GM12878 (cell line): Measurements from ENCODE around the gene MFNG. TPM values are rescaled to one million over a fixed set of nuclear protein-coding genes. Genes with fewer than 3 reads are reported as not detected.

Experiments used
- ATAC-seq: fragments of 200-7000 bp; cut with Tn5 transposase; 3 replicates; pipeline ENCODE4 v1.9.1; 2020; ENCODE audit warnings: mild to moderate bottlenecking, moderate library complexity
- BruUV-seq: library from RNA; stranded (reverse); fragments of 400-500 nt; replicated peaks from 2 replicates; lab custom pipeline; 2021; lab: Mats Ljungman, UMichigan
- CTCF ChIA-PET: fragments of 300-600 bp; sonication (Branson Sonifier 250); formaldehyde crosslinking; extraction: SDS; loops from one replicate; lab custom pipeline; 2021; ENCODE audit warnings: inconsistent platforms; lab: Yijun Ruan, JAX
- POLR2A ChIA-PET: fragments of 350-600 bp; formaldehyde crosslinking; extraction: SDS; loops from one replicate; lab custom pipeline; 2021; ENCODE audit warnings: inconsistent platforms; lab: Charles Lee
- RAD21 ChIA-PET: fragments of 300-600 bp; sonication (Branson Sonifier 250); formaldehyde crosslinking; loops from one replicate; lab custom pipeline; 2023; ENCODE audit warnings: antibody characterized with exemption; ENCODE audit not compliant: unreplicated experiment; lab: Charles Lee
- SMC1A ChIA-PET: fragments of 300-600 bp; sonication (Branson Sonifier 250); formaldehyde crosslinking; loops from one replicate; lab custom pipeline; 2023; ENCODE audit not compliant: unreplicated experiment, uncharacterized antibody; lab: Charles Lee
- DNase-seq: peaks from one replicate; pipeline ENCODE4 v3.0.0-alpha.2; 2011; ENCODE audit warnings: low read depth, low spot score
- FAIRE-seq: peaks from 3 replicates; lab custom pipeline; 2011; peaks lifted over from hg19 to GRCh38; lab: Jason Lieb, UNC
- H2AFZ ChIP-seq: 2 replicates; pipeline ENCODE4 v1.6.0; 2011; ENCODE audit warnings: low read depth, low read length, control low read depth; ENCODE audit not compliant: control insufficient read depth
- H3K27ac ChIP-seq: 2 replicates; pipeline ENCODE4 v1.5.1; 2011; ENCODE audit warnings: control low read depth; ENCODE audit not compliant: control insufficient read depth, insufficient read depth
- H3K27me3 ChIP-seq, 2 experiments: replicated peaks in 1 of 2; 2 replicates each; pipeline versions ENCODE4 v1.6.0 to v1.6.1; 2011; ENCODE audit warnings: low read length in 1 of 2; ENCODE audit not compliant: control insufficient read depth in 2 of 2, insufficient read depth in 2 of 2
- H3K36me3 ChIP-seq, 2 experiments: 2 replicates each; pipeline ENCODE4 v1.5.1; 2011; ENCODE audit warnings: low read length in 1 of 2; ENCODE audit not compliant: control insufficient read depth in 2 of 2, insufficient read depth in 2 of 2
- H3K4me1 ChIP-seq: 2 replicates; pipeline ENCODE4 v1.6.1; 2011; ENCODE audit warnings: mild to moderate bottlenecking, low read length, moderate library complexity, mixed read lengths; ENCODE audit not compliant: control insufficient read depth, insufficient read depth
- H3K4me2 ChIP-seq: 2 replicates; pipeline ENCODE4 v1.6.0; 2011; ENCODE audit warnings: control low read depth; ENCODE audit not compliant: control insufficient read depth, insufficient read depth
- H3K4me3 ChIP-seq: fragments of 200-600 bp; sonication (generic); 2 replicates; pipeline ENCODE4 v1.5.1; 2016
- H3K79me2 ChIP-seq: 2 replicates; pipeline ENCODE4 v1.6.0; 2011; ENCODE audit warnings: low read length; ENCODE audit not compliant: control insufficient read depth, insufficient read depth
- H3K9ac ChIP-seq: 2 replicates; pipeline ENCODE4 v1.8.0; 2011; ENCODE audit warnings: low read length, control low read depth, mixed read lengths; ENCODE audit not compliant: control insufficient read depth, insufficient read depth
- H3K9me3 ChIP-seq: replicated peaks from 3 replicates; pipeline ENCODE4 v1.5.1; 2011; ENCODE audit warnings: mild to moderate bottlenecking, low read length; ENCODE audit not compliant: control insufficient read depth, insufficient read depth
- H4K20me1 ChIP-seq: 2 replicates; pipeline ENCODE4 v1.6.0; 2011; ENCODE audit not compliant: control insufficient read depth, insufficient read depth
- ATF3 ChIP-seq: IDR thresholded peaks from 2 replicates; pipeline ENCODE4 v1.6.1; 2011; ENCODE audit warnings: low read depth, mild to moderate bottlenecking, low read length, moderate library complexity, borderline replicate concordance; ENCODE audit errors: extremely low read depth
- BACH1 ChIP-seq: fragments of 450-650 bp; IDR thresholded peaks from 2 replicates; pipeline ENCODE4 v1.6.1; 2017; ENCODE audit warnings: mild to moderate bottlenecking, borderline replicate concordance
- BMI1 ChIP-seq: fragments of 450-650 bp; IDR thresholded peaks from 2 replicates; pipeline ENCODE4 v1.6.1; 2016; ENCODE audit warnings: mild to moderate bottlenecking, moderate library complexity, borderline replicate concordance
- CREM ChIP-seq: IDR thresholded peaks from 2 replicates; pipeline ENCODE4 v1.6.1; 2014; ENCODE audit warnings: antibody characterized with exemption, low read depth
- ESRRA ChIP-seq: IDR thresholded peaks from 2 replicates; pipeline ENCODE4 v1.6.1; 2012; ENCODE audit warnings: mild to moderate bottlenecking, low read length, improper control_type of control experiment
- FOXK2 ChIP-seq: fragments of 450-650 bp; IDR thresholded peaks from 2 replicates; pipeline ENCODE4 v1.6.1; 2017; ENCODE audit warnings: mild to moderate bottlenecking, moderate library complexity
- GATAD2B ChIP-seq: fragments of 450-650 bp; conservative IDR thresholded peaks from 2 replicates; pipeline ENCODE4 v1.6.1; 2017; ENCODE audit warnings: low read depth, mild to moderate bottlenecking, moderate library complexity
- JUND ChIP-seq: IDR thresholded peaks from 2 replicates; pipeline ENCODE4 v1.6.1; 2012; ENCODE audit warnings: low read depth, mild to moderate bottlenecking, low read length, improper control_type of control experiment, moderate library complexity
- KDM1A ChIP-seq: fragments of 200-600 bp; sonication (generic); IDR thresholded peaks from 2 replicates; pipeline ENCODE4 v1.6.1; 2016; ENCODE audit warnings: borderline replicate concordance
- MEF2B ChIP-seq: fragments of 450-650 bp; IDR thresholded peaks from 2 replicates; pipeline ENCODE4 v1.6.1; 2018; ENCODE audit warnings: mild to moderate bottlenecking, moderate library complexity; ENCODE audit not compliant: partially characterized antibody, poor library complexity, severe bottlenecking
- YBX1 ChIP-seq: fragments of 450-650 bp; IDR thresholded peaks from 2 replicates; pipeline ENCODE4 v1.6.1; 2016; ENCODE audit warnings: antibody characterized with exemption
- ZNF217 ChIP-seq: fragments of 450-650 bp; IDR thresholded peaks from 2 replicates; pipeline ENCODE4 v1.6.1; 2017; ENCODE audit warnings: antibody characterized with exemption, mild to moderate bottlenecking
- ZNF24 ChIP-seq: fragments of 450-650 bp; IDR thresholded peaks from 2 replicates; pipeline ENCODE4 v1.6.1; 2017; ENCODE audit warnings: antibody characterized with exemption, mild to moderate bottlenecking
- ZNF274 ChIP-seq: IDR thresholded peaks from one replicate; pipeline ENCODE4 v1.8.0; 2011; ENCODE audit not compliant: insufficient read length, insufficient read depth
- ZNF384 ChIP-seq: IDR thresholded peaks from 2 replicates; pipeline ENCODE4 v1.6.1; 2012; ENCODE audit warnings: low read depth, mild to moderate bottlenecking, low read length, improper control_type of control experiment, borderline replicate concordance
- WGBS: methylation state at CpG from one replicate; pipeline ENCODE4 v1.1.6; 2016; ENCODE audit warnings: low lambda C conversion rate; ENCODE audit not compliant: insufficient replicate concordance, insufficient coverage; ENCODE audit errors: missing lambda C conversion rate; 5-methylcytosine and 5-hydroxymethylcytosine counted together
- in situ Hi-C: fragments of 300-500 bp; cut with MboI; formaldehyde crosslinking; loops from 9 replicates; pipeline ENCODE4 v1.14.3; 2018; ENCODE audit warnings: mixed read lengths
- intact Hi-C: fragments of 100-400 bp; cut with micrococcal nuclease; formaldehyde crosslinking; loops from one replicate; pipeline ENCODE4 v1.14.2; 2022; ENCODE audit not compliant: unreplicated experiment
- polyA plus RNA-seq, 11 experiments: library from polyadenylated mRNA; depleted of rRNA in 4 of 11; unstranded in 6 of 11; stranded (reverse) in 5 of 11; fragments of >200 nt; fragmentation: Nextera tagmentation in 4 of 11; fragmentation: Illumina TruSeq in 1 of 11; extraction: Ambion mirVana in 4 of 11; extraction: Trizol in 1 of 11; gene quantifications; 1 replicate in 1 of 11; 2 replicates in 10 of 11; pipeline versions ENCODE4 v1.2.1 to v1.2.3, GENCODE V29; 2011 to 2016; ENCODE audit warnings: inconsistent platforms in 2 of 11, missing spikeins in 2 of 11, low read depth in 1 of 11
- total RNA-seq, 4 experiments: library from RNA; depleted of rRNA in 3 of 4; stranded (reverse); fragments of >200 nt in 3 of 4; fragmentation: Illumina TruSeq in 1 of 4; extraction: Trizol in 1 of 4; gene quantifications; 2 replicates each; pipeline versions ENCODE4 v1.2.1 to v1.2.3, GENCODE V29; 2013 to 2021
- TF ChIP-seq, protein P1 (sequence below): fragments of 450-650 bp; IDR thresholded peaks from 2 replicates; pipeline ENCODE4 v1.6.1; 2017; ENCODE audit warnings: low read depth, mild to moderate bottlenecking, moderate library complexity
- TF ChIP-seq, protein P2 (sequence below): IDR thresholded peaks from 2 replicates; pipeline ENCODE4 v1.6.1; 2012; ENCODE audit warnings: low read depth, low read length, improper control_type of control experiment
- TF ChIP-seq, protein P3 (sequence below): fragments of 450-650 bp; IDR thresholded peaks from 2 replicates; pipeline ENCODE4 v1.6.1; 2017; ENCODE audit warnings: mild to moderate bottlenecking, moderate library complexity
- TF ChIP-seq, protein P4 (sequence below): fragments of 450-650 bp; IDR thresholded peaks from 2 replicates; pipeline ENCODE4 v1.6.1; 2016; ENCODE audit warnings: mild to moderate bottlenecking

MFNG gene
- total and polyA plus RNA-seq, 10 of the 15 experiments (the other 5 are each of a cell fraction or from before 2014, with no cell fraction given): 11.5 to 117 (median 68.5) TPM

GRCh38 chr22:37510091-37510490 is 23.9 kb upstream of the MFNG start:
- Histone ChIP-seq H3K4me3 (no peak overlapping the region), H3K9ac (no peak overlapping the region), H3K36me3 (no peaks in the 10 kb centered on the region), H3K27ac (no peak overlapping the region), H2AFZ (no peak overlapping the region), H3K9me3 (no peaks in the 10 kb centered on the region), H4K20me1 (no peaks in the 10 kb centered on the region), H3K79me2 (no peaks in the 10 kb centered on the region), H3K27me3 (no peaks in the 10 kb centered on the region), H3K4me2 (no peak overlapping the region), H3K4me1 (no peaks in the 10 kb centered on the region)
- ChIA-PET CTCF (interaction anchor here (0.6 kb wide), 1 partner anchor 242 kb away, joined by 3 read pairs; no protein-coding TSS in a partner anchor), RAD21 (no interaction called here), POLR2A (no interaction called here), SMC1A (no interaction called here)
- intact Hi-C loops: no loop called here
- DNase-seq (no peak), ATAC-seq (no peak), FAIRE-seq (no peak)
- in situ Hi-C loops: no loop called here
- no TSS peak for BruUV-seq
- WGBS: 50% methylated on average over 10 of the region's 10 CpGs
- TF ChIP-seq, protein P1, sequence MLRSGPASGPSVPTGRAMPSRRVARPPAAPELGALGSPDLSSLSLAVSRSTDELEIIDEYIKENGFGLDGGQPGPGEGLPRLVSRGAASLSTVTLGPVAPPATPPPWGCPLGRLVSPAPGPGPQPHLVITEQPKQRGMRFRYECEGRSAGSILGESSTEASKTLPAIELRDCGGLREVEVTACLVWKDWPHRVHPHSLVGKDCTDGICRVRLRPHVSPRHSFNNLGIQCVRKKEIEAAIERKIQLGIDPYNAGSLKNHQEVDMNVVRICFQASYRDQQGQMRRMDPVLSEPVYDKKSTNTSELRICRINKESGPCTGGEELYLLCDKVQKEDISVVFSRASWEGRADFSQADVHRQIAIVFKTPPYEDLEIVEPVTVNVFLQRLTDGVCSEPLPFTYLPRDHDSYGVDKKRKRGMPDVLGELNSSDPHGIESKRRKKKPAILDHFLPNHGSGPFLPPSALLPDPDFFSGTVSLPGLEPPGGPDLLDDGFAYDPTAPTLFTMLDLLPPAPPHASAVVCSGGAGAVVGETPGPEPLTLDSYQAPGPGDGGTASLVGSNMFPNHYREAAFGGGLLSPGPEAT: no peak
- TF ChIP-seq, protein P2, sequence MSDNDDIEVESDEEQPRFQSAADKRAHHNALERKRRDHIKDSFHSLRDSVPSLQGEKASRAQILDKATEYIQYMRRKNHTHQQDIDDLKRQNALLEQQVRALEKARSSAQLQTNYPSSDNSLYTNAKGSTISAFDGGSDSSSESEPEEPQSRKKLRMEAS: no peak
- no peak for TF ChIP-seq FOXK2
- TF ChIP-seq ZNF217: no peak
- TF ChIP-seq ATF3: no peak
- TF ChIP-seq, protein P3, sequence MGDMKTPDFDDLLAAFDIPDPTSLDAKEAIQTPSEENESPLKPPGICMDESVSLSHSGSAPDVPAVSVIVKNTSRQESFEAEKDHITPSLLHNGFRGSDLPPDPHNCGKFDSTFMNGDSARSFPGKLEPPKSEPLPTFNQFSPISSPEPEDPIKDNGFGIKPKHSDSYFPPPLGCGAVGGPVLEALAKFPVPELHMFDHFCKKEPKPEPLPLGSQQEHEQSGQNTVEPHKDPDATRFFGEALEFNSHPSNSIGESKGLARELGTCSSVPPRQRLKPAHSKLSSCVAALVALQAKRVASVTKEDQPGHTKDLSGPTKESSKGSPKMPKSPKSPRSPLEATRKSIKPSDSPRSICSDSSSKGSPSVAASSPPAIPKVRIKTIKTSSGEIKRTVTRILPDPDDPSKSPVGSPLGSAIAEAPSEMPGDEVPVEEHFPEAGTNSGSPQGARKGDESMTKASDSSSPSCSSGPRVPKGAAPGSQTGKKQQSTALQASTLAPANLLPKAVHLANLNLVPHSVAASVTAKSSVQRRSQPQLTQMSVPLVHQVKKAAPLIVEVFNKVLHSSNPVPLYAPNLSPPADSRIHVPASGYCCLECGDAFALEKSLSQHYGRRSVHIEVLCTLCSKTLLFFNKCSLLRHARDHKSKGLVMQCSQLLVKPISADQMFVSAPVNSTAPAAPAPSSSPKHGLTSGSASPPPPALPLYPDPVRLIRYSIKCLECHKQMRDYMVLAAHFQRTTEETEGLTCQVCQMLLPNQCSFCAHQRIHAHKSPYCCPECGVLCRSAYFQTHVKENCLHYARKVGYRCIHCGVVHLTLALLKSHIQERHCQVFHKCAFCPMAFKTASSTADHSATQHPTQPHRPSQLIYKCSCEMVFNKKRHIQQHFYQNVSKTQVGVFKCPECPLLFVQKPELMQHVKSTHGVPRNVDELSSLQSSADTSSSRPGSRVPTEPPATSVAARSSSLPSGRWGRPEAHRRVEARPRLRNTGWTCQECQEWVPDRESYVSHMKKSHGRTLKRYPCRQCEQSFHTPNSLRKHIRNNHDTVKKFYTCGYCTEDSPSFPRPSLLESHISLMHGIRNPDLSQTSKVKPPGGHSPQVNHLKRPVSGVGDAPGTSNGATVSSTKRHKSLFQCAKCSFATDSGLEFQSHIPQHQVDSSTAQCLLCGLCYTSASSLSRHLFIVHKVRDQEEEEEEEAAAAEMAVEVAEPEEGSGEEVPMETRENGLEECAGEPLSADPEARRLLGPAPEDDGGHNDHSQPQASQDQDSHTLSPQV: no peak
- no peak for TF ChIP-seq JUND
- no peak for TF ChIP-seq MEF2B
- no peak for TF ChIP-seq BMI1
- TF ChIP-seq GATAD2B: no peak
- TF ChIP-seq KDM1A: no peak
- no peak for TF ChIP-seq CREM
- TF ChIP-seq, protein P4, sequence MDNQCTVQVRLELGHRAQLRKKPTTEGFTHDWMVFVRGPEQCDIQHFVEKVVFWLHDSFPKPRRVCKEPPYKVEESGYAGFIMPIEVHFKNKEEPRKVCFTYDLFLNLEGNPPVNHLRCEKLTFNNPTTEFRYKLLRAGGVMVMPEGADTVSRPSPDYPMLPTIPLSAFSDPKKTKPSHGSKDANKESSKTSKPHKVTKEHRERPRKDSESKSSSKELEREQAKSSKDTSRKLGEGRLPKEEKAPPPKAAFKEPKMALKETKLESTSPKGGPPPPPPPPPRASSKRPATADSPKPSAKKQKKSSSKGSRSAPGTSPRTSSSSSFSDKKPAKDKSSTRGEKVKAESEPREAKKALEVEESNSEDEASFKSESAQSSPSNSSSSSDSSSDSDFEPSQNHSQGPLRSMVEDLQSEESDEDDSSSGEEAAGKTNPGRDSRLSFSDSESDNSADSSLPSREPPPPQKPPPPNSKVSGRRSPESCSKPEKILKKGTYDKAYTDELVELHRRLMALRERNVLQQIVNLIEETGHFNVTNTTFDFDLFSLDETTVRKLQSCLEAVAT: no peak
- TF ChIP-seq BACH1: no peak
- no peak for TF ChIP-seq ZNF24
- no peak for TF ChIP-seq ZNF274
- no peak for TF ChIP-seq ZNF384
- no peak for TF ChIP-seq YBX1
- no peak for TF ChIP-seq ESRRA
